Transverse colon (tissue), 4 donors: ENCODE results near the gene ARHGAP8. TPM values are rescaled to one million over a fixed set of nuclear protein-coding genes. Genes with fewer than 3 reads are reported as not detected.

ENCODE experiments used
- DNase-seq: peaks from one replicate; pipeline ENCODE4 v3.0.0-alpha.2; 2019
- H3K27ac ChIP-seq, 4 donors: fragments of 200-600 bp; sonication (generic); 2 replicates each; pipeline ENCODE4 v1.5.1; 2016 to 2018; ENCODE audit warnings: inconsistent platforms in 4 of 4
- H3K27me3 ChIP-seq: fragments of 200-600 bp; sonication (generic); 2 replicates; pipeline ENCODE4 v1.5.1; 2017; ENCODE audit warnings: inconsistent platforms
- H3K36me3 ChIP-seq, 4 donors: fragments of 200-600 bp; sonication (generic); 2 replicates each; pipeline ENCODE4 v1.5.1; 2017 to 2019; ENCODE audit warnings: inconsistent platforms in 4 of 4
- H3K4me1 ChIP-seq, 4 donors: fragments of 200-600 bp; sonication (generic); 2 replicates each; pipeline ENCODE4 v1.5.1; 2017 to 2020; ENCODE audit warnings: inconsistent platforms in 4 of 4
- H3K4me3 ChIP-seq, 4 donors: fragments of 200-600 bp; sonication (generic); 1 replicate in 1 of 4; 2 replicates in 3 of 4; pipeline versions ENCODE4 v1.5.1 to v1.6.1; 2017 to 2019; ENCODE audit warnings: inconsistent platforms in 4 of 4
- H3K9me3 ChIP-seq, 2 donors: fragments of 200-600 bp; sonication (generic); 2 replicates each; pipeline ENCODE4 v1.5.1; 2017 to 2019; ENCODE audit warnings: inconsistent platforms in 2 of 2
- EP300 ChIP-seq: sonication (generic); formaldehyde crosslinking; IDR thresholded peaks from one replicate; pipeline ENCODE4 v1.6.1; 2017; ENCODE audit warnings: antibody characterized with exemption, low read depth
- POLR2A ChIP-seq: fragments of 450-650 bp; IDR thresholded peaks from one replicate; pipeline ENCODE4 v1.6.1; 2016; ENCODE audit warnings: antibody characterized with exemption, mild to moderate bottlenecking, moderate library complexity
- POLR2AphosphoS5 ChIP-seq, 3 donors: sonication (generic); formaldehyde crosslinking; IDR thresholded peaks; one replicate each; pipeline ENCODE4 v1.6.1; 2016; ENCODE audit warnings: antibody characterized with exemption in 3 of 3
- WGBS, 2 donors: methylation state at CpG; one replicate each; pipeline ENCODE4 v1.1.5; 2018; ENCODE audit warnings: low coverage in 1 of 2; 5-methylcytosine and 5-hydroxymethylcytosine counted together
- in situ Hi-C, 4 donors: fragments of 200-750 bp; cut with MboI; loops; one replicate each; pipeline versions ENCODE4 v1.15.0 to v1.15.1; 2017; ENCODE audit warnings: low sequenced_read_pairs in 3 of 4, low pct_ligation_motif_present in 1 of 4, low pct_unique_long_range_greater_than_20kb in 1 of 4
- intact Hi-C: fragments of 100-400 bp; cut with DNase I; formaldehyde crosslinking; loops from one replicate; pipeline ENCODE4 v1.15.1; 2023; ENCODE audit warnings: low total_unique reads
- total RNA-seq, 4 donors: library from RNA; depleted of rRNA; stranded (reverse); fragments of >200 nt; gene quantifications; one replicate each; pipeline ENCODE4 v1.1.0, GENCODE V29; 2016
- TF ChIP-seq, protein P1 (sequence below), 5 experiments: fragments of 200-600 bp in 3 of 5; fragments of 450-650 bp in 2 of 5; sonication (generic) in 3 of 5; IDR thresholded peaks; 1 replicate in 2 of 5; 2 replicates in 3 of 5; pipeline ENCODE4 v1.5.1; 2016 to 2017; ENCODE audit warnings: antibody characterized with exemption in 5 of 5, inconsistent platforms in 3 of 5, mild to moderate bottlenecking in 2 of 5, moderate library complexity in 1 of 5

ARHGAP8 gene
- total RNA-seq, 4 donors from 2014 or later: 28.6 to 51.5 (median 31.5) TPM

DNA sequence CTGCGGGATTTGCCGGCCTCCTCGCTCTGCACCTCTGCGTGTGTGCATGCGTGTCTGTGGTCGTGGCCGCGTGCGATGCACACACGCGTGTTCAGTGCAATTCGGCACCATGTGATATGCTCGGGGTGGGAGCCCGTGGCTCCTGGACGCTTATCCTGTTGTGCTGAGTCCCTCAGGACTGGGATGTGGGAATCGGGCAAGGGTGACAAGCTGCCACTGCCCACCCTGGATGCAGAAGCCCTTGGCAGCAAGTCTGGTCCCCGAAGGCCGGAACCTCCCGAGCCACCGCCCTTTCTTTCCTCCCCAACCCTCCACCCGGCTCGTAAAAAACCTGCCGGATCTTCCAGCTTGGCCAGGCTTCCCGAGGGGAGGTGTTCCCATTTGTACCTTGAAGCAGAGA lies 129.2 kb downstream of the ARHGAP8 start:
- intact Hi-C loops: no loop called here
- peaks cover 0 to 4% of the 10 kb centered on the region in 2 donors for H3K9me3 ChIP-seq
- in situ Hi-C loops: no loop called here
- H3K4me3 ChIP-seq: no peak overlapping the region
- 80% methylated on average over 24 of the region's 24 CpGs; no CpG with 5 or more reads in 1 of the 2 donors for WGBS, 2 donors
- DNase-seq: no peak
- H3K27me3 ChIP-seq: no peaks in the 10 kb centered on the region
- no peaks in the 10 kb centered on the region for H3K4me1 ChIP-seq
- TF ChIP-seq, protein P1, sequence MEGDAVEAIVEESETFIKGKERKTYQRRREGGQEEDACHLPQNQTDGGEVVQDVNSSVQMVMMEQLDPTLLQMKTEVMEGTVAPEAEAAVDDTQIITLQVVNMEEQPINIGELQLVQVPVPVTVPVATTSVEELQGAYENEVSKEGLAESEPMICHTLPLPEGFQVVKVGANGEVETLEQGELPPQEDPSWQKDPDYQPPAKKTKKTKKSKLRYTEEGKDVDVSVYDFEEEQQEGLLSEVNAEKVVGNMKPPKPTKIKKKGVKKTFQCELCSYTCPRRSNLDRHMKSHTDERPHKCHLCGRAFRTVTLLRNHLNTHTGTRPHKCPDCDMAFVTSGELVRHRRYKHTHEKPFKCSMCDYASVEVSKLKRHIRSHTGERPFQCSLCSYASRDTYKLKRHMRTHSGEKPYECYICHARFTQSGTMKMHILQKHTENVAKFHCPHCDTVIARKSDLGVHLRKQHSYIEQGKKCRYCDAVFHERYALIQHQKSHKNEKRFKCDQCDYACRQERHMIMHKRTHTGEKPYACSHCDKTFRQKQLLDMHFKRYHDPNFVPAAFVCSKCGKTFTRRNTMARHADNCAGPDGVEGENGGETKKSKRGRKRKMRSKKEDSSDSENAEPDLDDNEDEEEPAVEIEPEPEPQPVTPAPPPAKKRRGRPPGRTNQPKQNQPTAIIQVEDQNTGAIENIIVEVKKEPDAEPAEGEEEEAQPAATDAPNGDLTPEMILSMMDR (IDR thresholded peaks at IDR 0.05): no peak
- TF ChIP-seq EP300 (no peak), POLR2AphosphoS5 (IDR thresholded peaks at IDR 0.05) (no peak), POLR2A (no peak)
- H3K27ac ChIP-seq: no peak overlapping the region
- no peaks in the 10 kb centered on the region for H3K36me3 ChIP-seq

DNA sequence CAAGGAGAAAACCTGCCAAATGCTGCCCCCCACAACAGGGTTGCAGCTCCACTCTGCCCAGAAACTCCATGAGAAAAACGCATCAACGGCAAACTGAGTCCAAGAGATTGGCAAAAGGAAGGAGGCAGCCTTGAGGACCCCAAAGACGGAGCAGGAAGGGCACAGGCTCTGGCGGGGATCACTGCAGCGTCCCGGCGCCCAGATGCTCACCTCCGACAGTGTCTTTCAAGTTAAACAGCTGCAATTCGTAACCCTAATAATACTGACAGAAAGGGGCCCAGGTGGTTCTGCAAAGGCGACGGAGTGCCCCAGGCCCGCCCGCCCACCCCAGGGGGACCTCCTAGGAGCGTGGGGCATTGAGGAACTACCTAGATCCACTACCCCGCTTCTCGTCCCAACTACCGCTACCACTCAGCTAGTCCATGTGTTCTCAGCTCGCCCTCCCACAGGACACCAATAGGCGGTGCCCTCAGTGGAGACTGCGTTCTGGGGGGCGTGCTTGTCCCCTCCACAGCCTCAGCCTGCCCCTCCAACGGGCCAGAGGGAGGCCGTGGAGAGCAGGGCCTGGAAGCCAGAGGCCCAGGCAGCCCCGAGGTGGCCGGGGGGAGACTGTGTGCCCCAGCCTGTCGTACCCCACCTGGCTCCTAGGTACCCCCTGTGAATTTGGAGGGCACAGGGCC lies 130.0 kb downstream of the ARHGAP8 start:
- no peak for DNase-seq
- intact Hi-C loops: no loop called here
- H3K4me3 ChIP-seq: no peak overlapping the region
- TF ChIP-seq EP300 (no peak), POLR2A (no peak), POLR2AphosphoS5 (IDR thresholded peaks at IDR 0.05) (no peak)
- in situ Hi-C loops: no loop called here
- H3K9me3 ChIP-seq: no peaks in the 10 kb centered on the region
- H3K27me3 ChIP-seq: no peaks in the 10 kb centered on the region
- no peaks in the 10 kb centered on the region for H3K36me3 ChIP-seq
- 84% methylated on average over 26 of the region's 26 CpGs; no CpG with 5 or more reads in 1 of the 2 donors for WGBS, 2 donors
- H3K27ac ChIP-seq: no peak overlapping the region
- H3K4me1 ChIP-seq: no peaks in the 10 kb centered on the region

DNA sequence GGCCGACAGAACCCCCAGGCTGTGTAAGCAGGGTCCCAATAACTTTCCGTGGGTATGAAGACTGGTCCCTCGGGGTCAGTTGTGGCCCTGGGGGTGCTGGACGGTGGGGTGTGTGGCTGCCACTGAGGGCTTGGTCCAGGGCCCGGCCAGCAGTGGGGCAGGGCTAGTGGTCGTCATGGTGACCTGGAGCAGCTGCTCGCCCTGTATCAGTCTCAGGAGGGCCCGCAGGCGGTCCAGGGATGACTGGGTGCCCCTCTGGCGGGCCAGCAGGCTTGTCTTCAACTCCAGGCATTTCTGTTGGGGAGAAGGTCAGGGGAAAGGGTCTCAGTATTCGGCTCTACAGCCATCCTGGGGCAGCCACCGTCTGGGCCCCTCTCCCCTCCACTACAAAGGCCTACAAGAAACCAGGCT lies 130.6 kb downstream of the ARHGAP8 start:
- no peaks in the 10 kb centered on the region for H3K36me3 ChIP-seq
- no peak overlapping the region for H3K4me3 ChIP-seq
- no peaks in the 10 kb centered on the region for H3K9me3 ChIP-seq
- 76% methylated on average over 12 of the region's 12 CpGs; no CpG with 5 or more reads in 1 of the 2 donors for WGBS, 2 donors
- intact Hi-C loops (no loop called here), in situ Hi-C loops (no loop called here)
- TF ChIP-seq POLR2AphosphoS5 (IDR thresholded peaks at IDR 0.05) (no peak), POLR2A (no peak), EP300 (no peak)
- TF ChIP-seq, protein P1 (IDR thresholded peaks at IDR 0.05): no peak
- no peak for DNase-seq
- no peaks in the 10 kb centered on the region for H3K27me3 ChIP-seq
- no peak overlapping the region for H3K27ac ChIP-seq
- no peaks in the 10 kb centered on the region for H3K4me1 ChIP-seq

DNA sequence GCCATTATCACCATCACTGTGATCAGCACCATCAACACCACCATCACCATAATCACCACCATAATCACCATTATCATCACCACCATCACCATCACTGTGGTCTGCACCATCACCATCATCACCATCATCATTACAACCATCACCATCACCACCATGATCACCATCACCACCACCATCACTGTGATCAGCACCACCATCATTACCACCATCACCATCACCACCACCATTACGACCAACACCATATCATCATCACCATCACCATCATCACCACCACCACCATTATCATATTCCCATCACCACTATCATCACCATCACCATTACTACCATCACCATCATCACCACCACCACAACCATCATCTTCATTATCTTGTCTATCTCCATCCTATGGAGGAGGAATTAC lies 132.2 kb downstream of the ARHGAP8 start:
- in situ Hi-C loops: no loop called here
- 92 to 93% methylated on average over 1 of the region's 1 CpG for WGBS, 2 donors

More for the DNA sequence above, 132.2 kb downstream of the ARHGAP8 start:
- Histone ChIP-seq H3K4me3 (no peak overlapping the region), H3K4me1 (no peaks in the 10 kb centered on the region), H3K36me3 (no peaks in the 10 kb centered on the region), H3K27ac (no peak overlapping the region), H3K9me3 (no peaks in the 10 kb centered on the region), H3K27me3 (no peaks in the 10 kb centered on the region)
- TF ChIP-seq EP300 (no peak), POLR2A (no peak), POLR2AphosphoS5 (IDR thresholded peaks at IDR 0.05) (no peak)
- TF ChIP-seq, protein P1 (IDR thresholded peaks at IDR 0.05): no peak
- no peak for DNase-seq
- intact Hi-C loops: no loop called here
